ENCODE results near the gene GPR157. TPM values are rescaled to one million over a fixed set of nuclear protein-coding genes. Genes with fewer than 3 reads are reported as not detected.
"Not testable (repeated sequence)": the region's sequence is repeated elsewhere in the genome, so short reads cannot be mapped to it uniquely, and the experiment has no call there.

GPR157 gene
- total RNA-seq, 1 experiment from 2014 or later = 1.9 TPM

DNA sequence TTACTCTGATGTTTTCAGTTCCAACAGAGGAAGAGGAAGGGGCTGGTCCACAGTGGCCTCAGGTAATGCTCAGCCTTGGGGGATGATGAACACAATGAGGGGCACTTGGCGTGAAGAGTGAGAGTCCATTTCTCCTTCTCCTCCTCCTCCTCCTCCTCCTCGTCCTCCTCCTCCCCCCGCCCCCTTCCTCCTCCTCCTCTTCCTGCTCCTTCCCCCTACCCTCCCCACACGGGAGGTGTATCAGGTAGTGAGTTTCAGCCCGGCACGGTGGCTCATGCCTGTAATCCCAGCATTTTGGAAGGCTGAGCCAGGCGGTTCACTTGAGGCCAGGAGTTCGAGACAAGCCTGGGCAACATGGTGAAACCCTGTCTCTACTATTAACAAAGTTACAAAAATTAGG, 17.3 kb upstream of the GPR157 start:
- DNase-seq (ENCODE audit: low read depth) = no peak

DNA sequence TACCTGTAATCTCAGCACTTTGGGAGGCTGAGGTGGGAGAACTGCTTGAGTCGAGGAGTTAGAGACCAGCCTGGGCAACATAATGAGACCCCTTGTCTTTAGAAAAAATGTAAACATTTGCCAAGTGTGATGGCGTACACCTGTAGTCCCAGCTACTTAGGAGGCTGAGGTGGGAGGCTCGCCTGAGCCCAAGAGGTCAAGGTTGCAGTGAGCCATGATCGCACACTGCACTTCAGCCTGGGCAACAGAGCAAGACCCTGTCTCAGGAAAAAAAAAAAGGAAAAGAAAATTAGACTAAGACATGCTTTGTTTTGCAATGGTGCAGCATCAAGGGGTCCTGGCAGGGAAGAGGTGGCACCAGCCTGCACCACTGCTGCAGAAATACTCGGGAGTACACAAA, 16.8 kb upstream of the GPR157 start:
- no peak for DNase-seq (ENCODE audit: low read depth)

DNA sequence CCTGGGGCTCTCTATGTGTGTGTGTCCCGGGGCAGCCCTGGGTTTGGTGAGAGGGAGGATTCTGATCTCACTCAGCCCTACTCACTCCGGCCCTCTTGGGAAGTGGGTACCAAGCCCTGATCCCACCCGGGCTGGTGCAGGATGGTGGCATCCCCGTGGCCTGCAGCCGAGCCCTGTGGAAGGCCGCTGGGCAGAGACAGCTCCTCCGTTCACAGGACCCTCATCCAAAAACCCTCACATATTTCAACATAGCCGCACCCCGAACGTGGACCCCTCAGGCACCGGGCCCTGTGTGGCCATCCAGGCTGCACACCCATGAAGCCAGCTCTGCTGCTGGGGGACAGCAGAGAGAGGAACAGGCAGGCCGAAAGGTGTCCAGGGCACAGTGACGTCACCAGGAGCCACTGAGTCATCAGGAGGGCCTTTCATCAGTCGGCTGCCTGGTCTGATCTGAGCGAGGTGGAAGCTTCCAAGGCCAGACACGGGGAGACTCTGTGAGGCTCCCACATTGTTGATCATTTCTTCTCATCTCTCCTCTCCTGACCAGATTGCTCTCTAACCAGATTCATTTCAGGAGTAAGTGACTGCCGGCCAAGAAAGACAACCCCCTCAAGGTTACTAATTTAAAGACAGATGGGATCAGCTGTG, 16.2 kb upstream of the GPR157 start:
- DNase-seq (ENCODE audit: low read depth) = peak; percentile 38

DNA sequence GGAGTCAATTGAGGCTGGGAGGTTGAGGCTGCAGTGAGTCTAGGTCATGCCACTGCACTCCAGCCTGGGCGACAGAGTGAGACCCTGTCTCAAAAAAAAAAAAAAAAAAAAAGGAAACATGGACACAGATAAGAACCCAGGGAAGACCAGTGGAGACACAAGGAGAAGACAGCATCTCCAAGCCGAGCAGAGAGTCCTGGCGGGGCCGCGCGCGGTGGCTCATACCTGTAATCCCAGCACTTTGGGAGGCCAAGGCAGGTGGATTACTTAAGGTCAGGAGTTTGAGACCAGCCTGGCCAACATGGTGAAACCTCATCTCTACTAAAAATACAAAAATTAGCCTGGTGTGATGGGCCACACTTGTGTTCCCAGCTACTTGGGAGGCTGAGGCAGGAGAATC, 15.6 kb upstream of the GPR157 start:
- not testable (repeated sequence) for DNase-seq (ENCODE audit: low read depth)

- peak; percentile 90 for DNase-seq (ENCODE audit: low read depth)
Observed at GRCh38 chr1:9143250-9143649, 14.3 kb upstream of the GPR157 start.

- no peak for DNase-seq (ENCODE audit: low read depth)
Observed at GRCh38 chr1:9139930-9140329, 11.0 kb upstream of the GPR157 start.

GRCh38 chr1:9136932-9137331, 8.0 kb upstream of the GPR157 start:
- no peak for DNase-seq (ENCODE audit: low read depth)

DNA sequence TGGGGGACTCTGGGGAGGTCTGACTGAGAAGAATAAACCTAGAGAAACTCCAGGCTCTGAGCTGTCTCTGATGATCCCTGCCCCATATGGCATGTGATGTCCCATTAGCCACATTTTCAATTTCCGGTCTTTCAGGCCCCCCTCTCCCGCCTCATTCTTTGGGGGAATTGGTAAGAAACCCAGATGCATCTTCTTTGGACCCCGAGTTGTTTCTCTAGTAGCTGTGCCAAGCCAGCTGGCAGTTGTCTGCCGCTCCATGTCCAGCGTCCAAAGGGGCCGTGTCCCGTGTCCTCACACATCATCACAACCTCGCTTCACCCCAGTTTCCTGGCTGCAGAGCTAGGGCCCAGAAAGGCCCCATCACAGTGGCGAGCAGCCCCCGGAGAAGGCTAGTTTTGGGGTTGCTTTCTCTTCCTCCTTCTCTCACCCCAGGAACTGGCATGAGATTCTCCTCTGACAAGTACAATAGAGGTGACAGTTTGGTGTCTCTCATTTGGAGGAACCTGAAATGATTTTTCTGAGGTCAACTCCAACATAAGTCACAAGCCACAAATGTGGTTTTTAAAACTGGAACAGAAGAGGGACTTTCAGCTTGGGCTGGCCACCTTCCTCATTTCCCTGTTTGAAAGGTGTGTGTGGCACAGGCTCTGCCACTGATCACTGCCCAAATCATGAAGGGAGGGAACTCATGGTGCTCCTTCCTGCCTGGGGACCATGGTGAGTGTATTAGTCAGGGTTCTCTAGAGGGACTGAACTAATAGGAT, 6.4 kb upstream of the GPR157 start:
- no peak for DNase-seq (ENCODE audit: low read depth)

DNA sequence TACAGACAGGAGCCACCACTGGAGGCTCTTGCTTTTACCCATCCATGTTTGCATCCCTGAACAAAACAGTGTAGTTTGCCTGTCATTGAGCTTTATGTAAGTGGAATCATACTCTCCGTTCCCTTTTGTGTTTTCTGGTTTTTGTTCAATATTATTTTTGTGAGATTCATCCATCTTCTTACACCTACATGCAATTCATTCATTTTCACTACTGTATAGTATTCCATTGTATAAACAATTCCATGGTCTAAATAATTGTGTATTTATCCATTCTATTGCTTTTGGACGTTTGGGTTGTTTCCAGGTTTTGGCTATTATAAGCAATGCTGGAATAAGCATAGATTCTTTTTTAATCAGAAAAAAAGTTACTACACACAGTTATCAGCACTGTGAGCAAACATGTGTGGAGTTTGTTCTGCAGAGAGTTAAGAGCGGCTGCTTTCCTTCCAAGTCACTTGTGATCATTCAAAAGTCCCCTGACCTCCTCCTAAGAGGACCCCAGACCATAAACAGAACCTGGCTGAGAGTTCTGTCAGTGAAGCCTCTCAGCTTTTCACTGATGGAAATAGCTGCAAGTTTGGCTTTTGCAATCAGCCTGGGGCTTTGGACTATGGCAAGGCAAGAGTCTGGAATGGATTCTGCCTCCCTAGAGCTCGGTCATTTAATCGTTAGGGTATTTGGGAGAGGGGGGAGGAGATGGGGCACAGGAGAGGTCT, 5.1 kb upstream of the GPR157 start:
- DNase-seq (ENCODE audit: low read depth) = no peak

DNA sequence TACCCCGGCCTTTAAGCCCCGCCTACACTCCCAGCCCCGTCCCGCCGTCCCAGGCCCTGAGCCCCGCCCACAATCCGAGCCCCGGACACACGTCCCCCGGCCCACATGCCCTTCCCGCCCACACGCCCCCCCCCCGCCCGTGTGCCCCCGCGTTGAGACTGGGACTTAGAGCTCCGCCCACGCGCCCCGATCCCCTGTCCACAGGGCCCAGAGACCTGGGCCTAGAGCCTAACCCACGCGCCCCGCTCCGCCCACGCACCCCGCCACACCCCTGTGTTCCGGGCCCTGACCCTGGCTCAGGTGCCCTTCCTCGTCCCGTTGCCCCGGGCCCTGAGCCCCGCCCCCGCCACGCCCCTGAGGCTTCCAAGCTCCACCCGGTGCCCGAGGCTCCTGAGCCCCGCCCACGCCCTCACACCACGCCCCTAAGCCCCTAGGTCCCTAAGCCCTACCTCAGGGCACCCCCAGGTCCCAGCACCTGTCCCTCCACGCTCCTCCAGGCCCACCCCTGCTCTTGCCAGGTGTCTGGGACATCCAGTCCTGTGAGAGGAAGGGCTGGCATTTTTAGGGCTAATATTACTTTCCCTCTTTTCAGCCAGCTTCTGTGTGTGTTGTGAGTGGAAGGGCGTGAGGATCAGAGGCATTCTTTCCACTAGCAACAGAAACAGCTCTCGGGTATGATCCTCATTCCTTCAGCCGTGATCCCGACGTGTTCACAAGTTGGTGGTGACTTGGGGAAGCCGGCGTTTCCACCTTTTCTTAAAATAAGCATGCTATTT, 552 bp upstream of the GPR157 start:
- peak; percentile 51 for DNase-seq (ENCODE audit: low read depth)

DNA sequence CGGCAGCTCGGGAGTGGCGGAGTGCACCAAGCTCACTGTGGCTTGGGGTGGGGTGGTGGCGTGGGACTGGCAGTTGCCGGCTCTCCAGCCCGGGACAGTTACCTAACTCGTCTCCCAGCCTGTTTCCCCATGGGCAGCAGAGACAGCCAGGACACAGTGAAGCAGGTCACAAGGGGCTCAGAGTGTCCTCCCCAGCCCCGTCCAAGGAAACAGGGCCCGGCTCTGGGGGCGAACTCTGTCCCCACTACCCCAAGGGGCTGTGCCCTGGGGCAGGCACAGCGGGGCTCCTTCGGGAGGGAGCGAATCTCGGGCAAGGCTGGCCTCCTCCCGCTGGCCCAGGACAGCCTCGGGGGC, 759 bp downstream of the GPR157 start:
- no peak for DNase-seq (ENCODE audit: low read depth)

DNA sequence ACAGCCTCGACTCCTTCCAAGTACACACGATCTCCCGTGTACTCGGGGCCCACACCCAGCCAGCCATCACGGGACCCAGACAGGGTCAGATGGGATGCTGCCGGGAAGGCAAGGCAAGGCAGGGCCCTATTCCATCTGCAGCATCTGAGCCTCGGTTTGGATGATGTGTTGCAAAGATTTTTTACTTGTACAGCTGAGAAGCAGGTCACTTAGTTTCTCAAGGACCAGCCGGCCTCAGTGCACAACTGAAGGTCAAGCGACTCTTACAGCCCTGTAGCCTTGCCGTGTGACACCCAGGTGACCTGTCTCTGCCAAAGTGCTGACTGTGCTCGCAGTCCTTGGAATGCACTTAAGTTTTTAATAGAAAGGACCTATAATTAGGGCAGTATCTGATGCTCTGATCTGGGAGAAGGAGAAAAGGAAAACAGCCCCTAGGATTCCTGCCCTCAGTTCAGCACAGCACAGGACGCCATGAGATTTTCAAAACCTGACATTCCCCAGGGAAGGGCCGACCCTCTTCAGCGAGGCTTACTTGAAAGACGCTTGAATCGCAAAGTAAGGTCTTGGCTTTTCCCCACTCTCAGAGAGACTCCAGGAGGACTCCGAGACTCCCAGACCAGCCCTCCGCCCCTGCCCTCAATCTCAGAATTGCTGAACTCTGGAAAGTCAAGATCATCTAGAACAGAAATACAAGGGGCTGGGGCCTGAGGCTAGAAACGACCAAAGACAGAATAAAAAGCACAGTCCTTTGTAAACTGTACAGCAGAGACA, 1.3 kb downstream of the GPR157 start:
- no peak for DNase-seq (ENCODE audit: low read depth)

DNA sequence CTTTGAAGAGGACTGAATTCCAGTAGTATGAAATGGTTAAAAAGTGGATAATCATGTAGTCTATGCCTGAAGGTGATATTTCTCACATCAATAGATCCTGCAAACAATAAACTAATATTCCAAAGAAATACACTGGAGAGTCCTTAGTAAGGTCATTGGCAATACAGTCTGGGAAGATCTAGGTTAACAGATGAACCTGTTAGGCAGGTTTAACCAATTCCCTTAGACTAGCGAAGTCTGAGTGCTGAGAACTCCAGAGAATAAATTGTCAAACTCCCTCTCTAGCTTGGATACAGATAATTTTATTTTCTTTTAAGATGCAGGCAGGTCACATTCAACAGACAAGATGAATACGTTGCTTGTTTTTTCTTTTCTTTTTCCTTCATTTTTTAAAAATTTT, 2.4 kb downstream of the GPR157 start:
- no peak for DNase-seq (ENCODE audit: low read depth)

GRCh38 chr1:9125847-9126246, 3.1 kb downstream of the GPR157 start:
- not testable (repeated sequence) for DNase-seq (ENCODE audit: low read depth)

GRCh38 chr1:9125325-9125724, 3.6 kb downstream of the GPR157 start:
- DNase-seq (ENCODE audit: low read depth) = no peak

GRCh38 chr1:9124389-9124788, 4.5 kb downstream of the GPR157 start:
- DNase-seq (ENCODE audit: low read depth) = not testable (repeated sequence)

- not testable (repeated sequence) for DNase-seq (ENCODE audit: low read depth)
Observed at GRCh38 chr1:9123665-9124064, 5.2 kb downstream of the GPR157 start.

GRCh38 chr1:9121496-9122409, 7.1 kb downstream of the GPR157 start:
- DNase-seq (ENCODE audit: low read depth) = no peak

DNA sequence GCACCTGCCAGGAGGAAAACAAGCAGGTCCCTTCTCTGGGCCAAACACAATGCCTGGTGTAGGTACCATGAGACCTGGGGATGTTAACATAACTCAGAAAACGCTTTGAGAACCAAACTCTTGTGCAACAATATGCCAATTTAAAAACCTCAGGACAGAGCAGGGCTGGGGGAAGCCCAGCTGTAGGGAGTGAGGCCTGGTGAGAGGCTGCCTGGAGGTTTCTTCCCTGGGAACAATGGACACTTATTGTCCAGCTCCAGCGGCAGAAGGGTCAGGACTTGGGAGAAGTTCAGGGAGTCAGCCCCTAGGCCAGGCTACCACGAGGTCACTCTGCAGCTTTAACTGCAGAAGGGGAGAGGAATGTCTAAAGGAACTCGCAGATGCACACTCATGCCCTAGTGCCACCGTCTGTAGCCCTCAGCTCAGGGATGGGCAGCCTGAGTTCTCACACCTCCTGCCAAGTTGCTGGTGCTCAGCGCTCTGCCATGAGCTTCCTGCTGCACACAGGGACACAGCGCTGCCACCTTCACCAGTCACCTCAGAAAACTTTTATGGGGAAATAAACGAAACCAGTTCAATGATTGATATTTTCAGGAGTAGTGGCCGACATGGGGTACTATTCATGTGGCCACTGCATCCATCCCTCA, 8.5 kb downstream of the GPR157 start:
- no peak for DNase-seq (ENCODE audit: low read depth)

- no peak for DNase-seq (ENCODE audit: low read depth)
Observed at GRCh38 chr1:9119745-9120144, 9.2 kb downstream of the GPR157 start.

All from LHCN-M2 (cell line).